HG02588 (cell line): ENCODE results near the gene MAEA.
"Not testable (repeated sequence)": the region's sequence is repeated elsewhere in the genome, so short reads cannot be mapped to it uniquely, and the experiment has no call there.

Experiments
- ATAC-seq: cut with Tn5 transposase; IDR thresholded peaks from one replicate; pipeline ENCODE4 v1.9.1; 2021; ENCODE audit warnings: mild to moderate bottlenecking, moderate library complexity; ENCODE audit not compliant: unreplicated experiment

Gene MAEA

GRCh38 chr4:1333256-1333655 lies 43.6 kb downstream of the MAEA start:
- no peak for ATAC-seq

GRCh38 chr4:1333851-1334578 lies 44.3 kb downstream of the MAEA start:
- ATAC-seq = not testable (repeated sequence)

GRCh38 chr4:1334579-1334895 lies 44.8 kb downstream of the MAEA start:
- ATAC-seq = no peak

- ATAC-seq = not testable (repeated sequence)
Measured at GRCh38 chr4:1335193-1335883, 45.6 kb downstream of the MAEA start.

GRCh38 chr4:1336088-1336491 lies 46.4 kb downstream of the MAEA start:
- ATAC-seq = no peak

- no peak for ATAC-seq
Measured at GRCh38 chr4:1337376-1337831, 47.7 kb downstream of the MAEA start.

- ATAC-seq = no peak
Measured at GRCh38 chr4:1337951-1338751, 48.5 kb downstream of the MAEA start.

GRCh38 chr4:1338752-1339414 lies 49.2 kb downstream of the MAEA start:
- ATAC-seq = no peak

GRCh38 chr4:1339489-1339888 lies 49.8 kb downstream of the MAEA start:
- no peak for ATAC-seq

- ATAC-seq = no peak
Measured at GRCh38 chr4:1340181-1340747, 50.6 kb downstream of the MAEA start.

GRCh38 chr4:1340861-1341260 lies 51.2 kb downstream of the MAEA start:
- ATAC-seq = no peak

GRCh38 chr4:1342003-1342402 lies 52.3 kb downstream of the MAEA start:
- ATAC-seq = no peak

- ATAC-seq = no peak
Measured at GRCh38 chr4:1344696-1345095, 55.0 kb downstream of the MAEA start.

- ATAC-seq = peak; percentile 23
Measured at GRCh38 chr4:1345903-1346780, 56.5 kb downstream of the MAEA start.

- peak; percentile 92 for ATAC-seq
Measured at GRCh38 chr4:1346781-1347409, 57.2 kb downstream of the MAEA start, which contains the start of gene UVSSA. Gene UVSSA, plus strand, starts transcription at chr4:1347208. Its CDS starts 884 bp downstream, at chr4:1348092.

GRCh38 chr4:1347410-1347864 lies 57.7 kb downstream of the MAEA start:
- peak; percentile 28 for ATAC-seq

GRCh38 chr4:1348014-1348513 lies 58.4 kb downstream of the MAEA start:
- no peak for ATAC-seq

GRCh38 chr4:1348746-1349145 lies 59.1 kb downstream of the MAEA start:
- no peak for ATAC-seq
